ENCODE measurements around the gene CNTNAP5. TPM values are rescaled to one million over a fixed set of nuclear protein-coding genes. Genes with fewer than 3 reads are reported as not detected.

CNTNAP5 gene
- total RNA-seq, 4 donors from 2014 or later, result not detected

- in situ Hi-C loops (cut with MboI; ENCODE audit: low sequenced_read_pairs in 4 of 4), result no loop called here
- no peaks in the 10 kb centered on the region for H3K36me3 ChIP-seq
- intact Hi-C loops (cut with DNase I; ENCODE audit: low total_unique reads), result no loop called here
- no peaks in the 10 kb centered on the region for H3K9me3 ChIP-seq
- no peaks in the 10 kb centered on the region for H3K27me3 ChIP-seq
- H3K4me1 ChIP-seq, result no peaks in the 10 kb centered on the region
- no peak for TF ChIP-seq POLR2A (IDR thresholded peaks at IDR 0.05)
- TF ChIP-seq CTCF (IDR thresholded peaks at IDR 0.05 in 4 of 5, conservative IDR thresholded peaks at IDR 0.05 in 1 of 5), result no peak
- DNase-seq (no peak), ATAC-seq (no peak)
- H3K27ac ChIP-seq, result no peak overlapping the region
- no peak overlapping the region for H3K4me3 ChIP-seq
These were observed 886.5 kb downstream of the CNTNAP5 start for GRCh38 chr2:124911560-124911959.

GRCh38 chr2:124913868-124914267, 888.8 kb downstream of the CNTNAP5 start:
- Histone ChIP-seq H3K4me3 (no peak overlapping the region), H3K9me3 (no peaks in the 10 kb centered on the region), H3K36me3 (no peaks in the 10 kb centered on the region), H3K27me3 (no peaks in the 10 kb centered on the region), H3K27ac (no peak overlapping the region), H3K4me1 (no peaks in the 10 kb centered on the region)
- intact Hi-C loops (cut with DNase I; ENCODE audit: low total_unique reads), result no loop called here
- DNase-seq (no peak), ATAC-seq (no peak)
- in situ Hi-C loops (cut with MboI; ENCODE audit: low sequenced_read_pairs in 4 of 4), result no loop called here
- no peak for TF ChIP-seq POLR2A (IDR thresholded peaks at IDR 0.05)
- TF ChIP-seq CTCF (IDR thresholded peaks at IDR 0.05 in 4 of 5, conservative IDR thresholded peaks at IDR 0.05 in 1 of 5), result no peak

GRCh38 chr2:124915567-124915966, 890.5 kb downstream of the CNTNAP5 start:
- Histone ChIP-seq H3K4me3 (no peak overlapping the region), H3K27me3 (no peaks in the 10 kb centered on the region), H3K27ac (no peak overlapping the region), H3K4me1 (no peaks in the 10 kb centered on the region), H3K36me3 (no peaks in the 10 kb centered on the region), H3K9me3 (no peaks in the 10 kb centered on the region)
- no peak for ATAC-seq
- no peak for DNase-seq
- TF ChIP-seq POLR2A (IDR thresholded peaks at IDR 0.05) (no peak), CTCF (IDR thresholded peaks at IDR 0.05 in 4 of 5, conservative IDR thresholded peaks at IDR 0.05 in 1 of 5) (no peak)
- intact Hi-C loops (cut with DNase I; ENCODE audit: low total_unique reads), result no loop called here
- in situ Hi-C loops (cut with MboI; ENCODE audit: low sequenced_read_pairs in 4 of 4), result no loop called here

- in situ Hi-C loops (cut with MboI; ENCODE audit: low sequenced_read_pairs in 4 of 4), result no loop called here
- intact Hi-C loops (cut with DNase I; ENCODE audit: low total_unique reads), result no loop called here
- H3K36me3 ChIP-seq, result no peaks in the 10 kb centered on the region
- H3K4me1 ChIP-seq, result no peaks in the 10 kb centered on the region
- H3K27me3 ChIP-seq, result no peaks in the 10 kb centered on the region
- H3K4me3 ChIP-seq, result no peak overlapping the region
- DNase-seq, result no peak
- H3K27ac ChIP-seq, result no peak overlapping the region
- ATAC-seq, result no peak
- TF ChIP-seq POLR2A (IDR thresholded peaks at IDR 0.05) (no peak), CTCF (IDR thresholded peaks at IDR 0.05 in 4 of 5, conservative IDR thresholded peaks at IDR 0.05 in 1 of 5) (no peak)
- H3K9me3 ChIP-seq, result no peaks in the 10 kb centered on the region
These were observed 894.2 kb downstream of the CNTNAP5 start for GRCh38 chr2:124919296-124919695.

GRCh38 chr2:124920448-124920847, 895.4 kb downstream of the CNTNAP5 start:
- H3K27me3 ChIP-seq, result no peaks in the 10 kb centered on the region
- intact Hi-C loops (cut with DNase I; ENCODE audit: low total_unique reads) (no loop called here), in situ Hi-C loops (cut with MboI; ENCODE audit: low sequenced_read_pairs in 4 of 4) (no loop called here)
- ATAC-seq (no peak), DNase-seq (no peak)
- H3K9me3 ChIP-seq, result no peaks in the 10 kb centered on the region
- TF ChIP-seq CTCF (IDR thresholded peaks at IDR 0.05 in 4 of 5, conservative IDR thresholded peaks at IDR 0.05 in 1 of 5) (no peak), POLR2A (IDR thresholded peaks at IDR 0.05) (no peak)
- H3K4me1 ChIP-seq, result no peaks in the 10 kb centered on the region
- no peaks in the 10 kb centered on the region for H3K36me3 ChIP-seq
- H3K27ac ChIP-seq, result no peak overlapping the region
- no peak overlapping the region for H3K4me3 ChIP-seq

Measured in gastrocnemius medialis (tissue), 4 donors.